Stomach (tissue), 9 donors: ENCODE measurements around the gene ATP5F1D. TPM values are rescaled to one million over a fixed set of nuclear protein-coding genes. Genes with fewer than 3 reads are reported as not detected.

Source experiments
- DNase-seq, 2 donors: peaks; one replicate each; pipeline versions ENCODE4 v3.0.0 to v3.0.0-alpha.2; 2013 to 2019
- H3K27ac ChIP-seq, 5 donors: fragments of 200-600 bp in 4 of 5; sonication (generic) in 4 of 5; one replicate each; pipeline ENCODE4 v1.5.1; 2013 to 2019; ENCODE audit warnings: mild to moderate bottlenecking in 1 of 5, moderate library complexity in 1 of 5
- H3K27me3 ChIP-seq, 3 donors: fragments of 200-600 bp; sonication (generic); one replicate each; pipeline ENCODE4 v1.5.1; 2017 to 2019; ENCODE audit warnings: mixed run types in 1 of 3
- H3K36me3 ChIP-seq, 4 donors: fragments of 200-600 bp; sonication (generic); 1 replicate in 3 of 4; 2 replicates in 1 of 4; pipeline ENCODE4 v1.5.1; 2016 to 2019
- H3K4me1 ChIP-seq, 4 donors: fragments of 200-600 bp; sonication (generic); one replicate each; pipeline ENCODE4 v1.5.1; 2016 to 2019
- H3K4me3 ChIP-seq, 4 donors: fragments of 200-600 bp; sonication (generic) in 3 of 4; one replicate each; pipeline ENCODE4 v1.5.1; 2016 to 2019; ENCODE audit warnings: mild to moderate bottlenecking in 1 of 4
- H3K9me3 ChIP-seq, 4 donors: fragments of 200-600 bp; sonication (generic); one replicate each; pipeline ENCODE4 v1.5.1; 2016 to 2019
- EP300 ChIP-seq: sonication (generic); formaldehyde crosslinking; IDR thresholded peaks from one replicate; pipeline ENCODE4 v1.6.1; 2017; ENCODE audit warnings: antibody characterized with exemption
- POLR2A ChIP-seq, 4 donors: fragments of 450-650 bp; IDR thresholded peaks; one replicate each; pipeline ENCODE4 v1.6.1; 2016; ENCODE audit warnings: antibody characterized with exemption in 4 of 4, control low read depth in 2 of 4, mild to moderate bottlenecking in 1 of 4, moderate library complexity in 1 of 4
- POLR2AphosphoS5 ChIP-seq, 3 donors: sonication (generic); formaldehyde crosslinking; IDR thresholded peaks; one replicate each; pipeline ENCODE4 v1.6.1; 2016; ENCODE audit warnings: antibody characterized with exemption in 3 of 3
- WGBS, 5 donors: extraction: QIAGEN DNeasy Blood & Tissue Kit in 3 of 5; methylation state at CpG; one replicate each; pipeline versions ENCODE4 v1.1.5 to v1.1.7; 2013 to 2018; 5-methylcytosine and 5-hydroxymethylcytosine counted together
- intact Hi-C: fragments of 100-400 bp; cut with DNase I; formaldehyde crosslinking; loops from one replicate; pipeline ENCODE4 v1.15.1; 2023; ENCODE audit warnings: low total_unique reads
- polyA plus RNA-seq, 3 donors: library from polyadenylated mRNA; stranded (reverse); fragments of 200-250 nt; gene quantifications; one replicate each; pipeline ENCODE4 v1.2.3, GENCODE V29; 2013
- total RNA-seq, 5 donors: library from RNA; depleted of rRNA; stranded (reverse); fragments of >200 nt; gene quantifications; one replicate each; pipeline versions ENCODE4 v1.1.0 to v1.2.3, GENCODE V29; 2014 to 2016
- TF ChIP-seq, protein P1 (sequence below), 7 experiments: fragments of 450-650 bp in 4 of 7; fragments of 200-600 bp in 3 of 7; sonication (generic) in 3 of 7; IDR thresholded peaks; one replicate each; pipeline ENCODE4 v1.5.1; 2016 to 2019; ENCODE audit warnings: antibody characterized with exemption in 7 of 7, control low read depth in 2 of 7, mild to moderate bottlenecking in 1 of 7
- donor health status: healthy with polysubstance abuse.
- donor health status: Bipolar disorder and iron deficiency.
- donor health status: healthy.

Gene ATP5F1D
- total and polyA plus RNA-seq, 8 donors: 26.4 to 905 (median 272) TPM

- H3K4me3 ChIP-seq: no peak overlapping the region
- H3K4me1 ChIP-seq: peaks cover 18 to 49% (median 40%) of the 10 kb centered on the region in 4 donors
- H3K36me3 ChIP-seq: peaks cover 50 to 79% (median 78%) of the 10 kb centered on the region in 4 donors
- H3K27me3 ChIP-seq: no peaks in the 10 kb centered on the region
- DNase-seq: no peak
- intact Hi-C loops: no loop called here
- H3K27ac ChIP-seq: no peak overlapping the region
- 81 to 89% (median 87%) methylated on average over 14 to 29 of the region's 29 CpGs for WGBS, 5 donors
- TF ChIP-seq POLR2A (IDR thresholded peaks at IDR 0.05) (no peak), POLR2AphosphoS5 (IDR thresholded peaks at IDR 0.05) (no peak), EP300 (no peak)
- TF ChIP-seq, protein P1, sequence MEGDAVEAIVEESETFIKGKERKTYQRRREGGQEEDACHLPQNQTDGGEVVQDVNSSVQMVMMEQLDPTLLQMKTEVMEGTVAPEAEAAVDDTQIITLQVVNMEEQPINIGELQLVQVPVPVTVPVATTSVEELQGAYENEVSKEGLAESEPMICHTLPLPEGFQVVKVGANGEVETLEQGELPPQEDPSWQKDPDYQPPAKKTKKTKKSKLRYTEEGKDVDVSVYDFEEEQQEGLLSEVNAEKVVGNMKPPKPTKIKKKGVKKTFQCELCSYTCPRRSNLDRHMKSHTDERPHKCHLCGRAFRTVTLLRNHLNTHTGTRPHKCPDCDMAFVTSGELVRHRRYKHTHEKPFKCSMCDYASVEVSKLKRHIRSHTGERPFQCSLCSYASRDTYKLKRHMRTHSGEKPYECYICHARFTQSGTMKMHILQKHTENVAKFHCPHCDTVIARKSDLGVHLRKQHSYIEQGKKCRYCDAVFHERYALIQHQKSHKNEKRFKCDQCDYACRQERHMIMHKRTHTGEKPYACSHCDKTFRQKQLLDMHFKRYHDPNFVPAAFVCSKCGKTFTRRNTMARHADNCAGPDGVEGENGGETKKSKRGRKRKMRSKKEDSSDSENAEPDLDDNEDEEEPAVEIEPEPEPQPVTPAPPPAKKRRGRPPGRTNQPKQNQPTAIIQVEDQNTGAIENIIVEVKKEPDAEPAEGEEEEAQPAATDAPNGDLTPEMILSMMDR (IDR thresholded peaks at IDR 0.05): no peak
- no peaks in the 10 kb centered on the region for H3K9me3 ChIP-seq
Measured at GRCh38 chr19:1225440-1226226, 15.9 kb upstream of the ATP5F1D start.

- no peak for DNase-seq
- Histone ChIP-seq H3K4me3 (no peak overlapping the region), H3K27ac (no peak overlapping the region), H3K4me1 (peaks cover 17 to 49% (median 42%) of the 10 kb centered on the region in 4 donors), H3K9me3 (no peaks in the 10 kb centered on the region), H3K36me3 (peaks cover 45 to 73% (median 73%) of the 10 kb centered on the region in 4 donors), H3K27me3 (no peaks in the 10 kb centered on the region)
- WGBS, 5 donors: 90 to 100% (median 97%) methylated on average over 1 to 11 of the region's 11 CpGs
- intact Hi-C loops: no loop called here
- TF ChIP-seq POLR2AphosphoS5 (IDR thresholded peaks at IDR 0.05) (no peak), POLR2A (IDR thresholded peaks at IDR 0.05) (no peak), EP300 (no peak)
- TF ChIP-seq, protein P1 (IDR thresholded peaks at IDR 0.05): no peak
Measured at GRCh38 chr19:1226227-1226518, 15.4 kb upstream of the ATP5F1D start.

DNA sequence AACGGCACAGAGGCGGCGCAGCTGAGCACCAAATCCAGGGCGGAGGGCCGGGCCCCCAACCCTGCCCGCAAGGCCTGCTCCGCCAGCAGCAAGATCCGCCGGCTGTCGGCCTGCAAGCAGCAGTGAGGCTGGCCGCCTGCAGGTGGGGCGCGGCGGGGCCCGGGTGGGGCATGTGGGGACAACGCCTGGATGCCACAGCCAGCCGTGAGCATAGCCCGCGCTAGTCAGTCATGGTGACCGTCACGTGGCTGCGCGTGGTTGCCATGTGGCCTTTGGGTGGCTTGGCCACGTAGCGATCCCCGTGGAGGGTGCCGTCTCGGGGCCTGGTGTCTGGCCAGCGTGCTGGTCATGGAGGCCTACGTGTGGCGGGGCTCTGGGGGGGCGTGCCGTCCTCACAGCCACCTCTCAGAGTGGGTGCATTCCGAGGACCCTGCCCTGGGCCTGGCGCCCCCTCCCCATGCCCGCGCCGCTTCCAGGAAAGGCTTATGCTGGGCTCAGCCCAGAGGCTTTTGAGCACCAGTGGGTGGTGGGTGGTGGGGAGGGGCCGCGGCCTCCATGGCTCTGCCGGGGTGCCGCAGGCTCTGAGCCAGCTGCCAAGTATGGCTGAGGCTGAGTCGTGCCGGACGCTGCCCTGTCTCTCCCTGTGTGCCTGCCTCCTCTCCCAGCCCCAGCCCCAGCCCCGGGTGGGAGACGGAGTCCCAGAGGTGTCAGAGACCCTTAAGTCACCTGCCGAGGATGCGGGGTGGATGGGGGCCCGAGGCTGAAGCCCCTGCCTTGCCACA, 14.8 kb upstream of the ATP5F1D start:
- WGBS, 5 donors: 87 to 91% (median 90%) methylated on average over 33 to 50 of the region's 50 CpGs
- TF ChIP-seq, protein P1 (IDR thresholded peaks at IDR 0.05): no peak
- no peak for TF ChIP-seq POLR2A (IDR thresholded peaks at IDR 0.05)
- Histone ChIP-seq H3K27me3 (no peaks in the 10 kb centered on the region), H3K4me3 (no peak overlapping the region), H3K27ac (peak overlapping the region in 2 of 5 donors; percentile 46 to 63), H3K4me1 (peaks cover 16 to 49% (median 42%) of the 10 kb centered on the region in 4 donors), H3K9me3 (no peaks in the 10 kb centered on the region), H3K36me3 (peaks cover 41 to 68% (median 67%) of the 10 kb centered on the region in 4 donors)
- intact Hi-C loops: no loop called here
- DNase-seq: peak in 1 of 2 donors; percentile 56

- H3K9me3 ChIP-seq: no peaks in the 10 kb centered on the region
- peaks cover 22 to 49% (median 43%) of the 10 kb centered on the region in 4 donors for H3K4me1 ChIP-seq
- peak overlapping the region in 4 of 5 donors; percentile 43 to 63 (median 50) for H3K27ac ChIP-seq
- intact Hi-C loops: no loop called here
- H3K27me3 ChIP-seq: no peaks in the 10 kb centered on the region
- WGBS, 5 donors: 37 to 66% (median 55%) methylated on average over 39 to 56 of the region's 56 CpGs
- H3K36me3 ChIP-seq: peaks cover 34 to 60% (median 60%) of the 10 kb centered on the region in 4 donors
- TF ChIP-seq POLR2A (IDR thresholded peaks at IDR 0.05) (no peak), POLR2AphosphoS5 (IDR thresholded peaks at IDR 0.05) (peak in 1 of 3 donors; percentile 61)
- TF ChIP-seq, protein P1 (IDR thresholded peaks at IDR 0.05): peak in 1 of 7 experiments; percentile 9
- peak; percentile 77 to 83 for DNase-seq
- H3K4me3 ChIP-seq: no peak overlapping the region
Measured at GRCh38 chr19:1227304-1228054, 14.1 kb upstream of the ATP5F1D start.
